Upper lobe of left lung (tissue), 6 donors: ENCODE measurements around the gene GRID2IP. TPM values are rescaled to one million over a fixed set of nuclear protein-coding genes. Genes with fewer than 3 reads are reported as not detected.

Experiments used
- ATAC-seq, 2 donors: fragments of 200-7000 bp; cut with Tn5 transposase; one replicate each; pipeline ENCODE4 v1.9.1; 2022; ENCODE audit warnings: mild to moderate bottlenecking in 2 of 2, moderate library complexity in 2 of 2; ENCODE audit not compliant: low FRiP score in 2 of 2
- DNase-seq, 2 donors: peaks; one replicate each; pipeline ENCODE4 v3.0.0-alpha.2; 2019 to 2020
- H3K27ac ChIP-seq, 4 donors: fragments of 200-600 bp; sonication (generic); one replicate each; pipeline ENCODE4 v1.5.1; 2016 to 2019
- H3K27me3 ChIP-seq, 4 donors: fragments of 200-600 bp; sonication (generic); one replicate each; pipeline ENCODE4 v1.5.1; 2017 to 2019
- H3K36me3 ChIP-seq, 4 donors: fragments of 200-600 bp; sonication (generic); one replicate each; pipeline ENCODE4 v1.5.1; 2016 to 2019
- H3K4me1 ChIP-seq, 4 donors: fragments of 200-600 bp; sonication (generic); one replicate each; pipeline ENCODE4 v1.5.1; 2018 to 2019
- H3K4me3 ChIP-seq, 4 donors: fragments of 200-600 bp; sonication (generic); one replicate each; pipeline ENCODE4 v1.5.1; 2017 to 2019; ENCODE audit warnings: mild to moderate bottlenecking in 2 of 4, moderate library complexity in 1 of 4
- H3K9me3 ChIP-seq, 4 donors: fragments of 200-600 bp; sonication (generic); one replicate each; pipeline ENCODE4 v1.5.1; 2018 to 2019
- CTCF ChIP-seq, 6 experiments: fragments of 450-650 bp in 4 of 6; fragments of 200-600 bp in 2 of 6; sonication (generic) in 2 of 6; IDR thresholded peaks; one replicate each; pipeline ENCODE4 v1.5.1; 2016 to 2019; ENCODE audit warnings: antibody characterized with exemption in 6 of 6
- EP300 ChIP-seq, 4 donors: sonication (generic); formaldehyde crosslinking; IDR thresholded peaks; one replicate each; pipeline ENCODE4 v1.5.1; 2017; ENCODE audit warnings: antibody characterized with exemption in 4 of 4, control low read depth in 2 of 4
- POLR2A ChIP-seq, 4 donors: fragments of 450-650 bp; IDR thresholded peaks; one replicate each; pipeline ENCODE4 v1.5.1; 2016 to 2017; ENCODE audit warnings: antibody characterized with exemption in 4 of 4, mild to moderate bottlenecking in 2 of 4
- POLR2AphosphoS5 ChIP-seq, 2 donors: sonication (generic); formaldehyde crosslinking; IDR thresholded peaks; one replicate each; pipeline ENCODE4 v1.5.1; 2017; ENCODE audit warnings: antibody characterized with exemption in 2 of 2
- WGBS, 2 donors: methylation state at CpG; one replicate each; pipeline ENCODE4 v1.1.5; 2017 to 2018; 5-methylcytosine and 5-hydroxymethylcytosine counted together
- total RNA-seq, 6 donors: library from RNA; depleted of rRNA in 4 of 6; stranded (reverse); fragments of >200 nt in 4 of 6; gene quantifications; one replicate each; pipeline versions ENCODE4 v1.1.0 to v1.2.1, GENCODE V29; 2016 to 2021
- donor health status: DM: no; HTN: no; CAD: no; lungs with moderate emphysema.
- donor health status: DM: no; HTN: yes; CAD: no; lungs with severe emphysema.

GRID2IP gene
- total RNA-seq, 6 donors from 2014 or later: 0.30 to 1.3 (median 0.63) TPM; not detected in 1

DNA sequence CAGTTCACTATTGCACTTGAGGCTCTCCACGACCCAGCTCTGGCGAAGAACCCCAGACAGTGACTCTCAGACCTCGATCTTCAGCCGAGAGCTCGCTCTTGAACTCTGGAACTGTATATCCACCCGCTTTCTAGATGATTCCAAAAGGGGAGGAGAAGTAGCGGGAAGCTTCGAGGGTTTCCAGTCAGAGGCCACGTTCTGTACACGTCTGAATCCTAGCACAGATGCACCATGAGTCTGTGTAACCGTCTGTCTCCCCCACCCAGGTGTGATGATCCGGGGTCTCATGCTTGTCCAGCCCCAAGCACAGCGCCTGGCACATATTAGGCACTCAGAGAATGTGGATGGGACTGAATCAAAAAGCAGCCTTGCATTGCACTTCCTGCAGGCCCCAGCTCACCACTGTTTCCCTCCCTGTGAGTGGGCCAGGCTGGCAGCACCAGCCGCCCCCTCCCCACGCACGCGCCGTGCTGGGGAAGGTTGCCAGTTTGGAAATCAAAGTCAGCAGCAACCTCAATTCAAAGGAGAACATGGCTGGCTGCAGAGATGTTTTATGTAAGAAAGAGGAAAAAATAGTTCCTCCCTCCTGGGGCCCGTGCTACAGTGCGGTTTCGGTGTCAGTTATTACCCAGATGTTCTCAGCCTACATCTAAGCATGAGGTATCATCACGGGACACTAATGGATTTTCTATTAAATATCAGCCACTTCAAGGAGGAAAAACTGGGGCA is 5.7 kb downstream of the GRID2IP start:
- no peak overlapping the region for H3K4me3 ChIP-seq
- no peak for TF ChIP-seq EP300 (IDR thresholded peaks at IDR 0.05)
- no peak for TF ChIP-seq CTCF (IDR thresholded peaks at IDR 0.05)
- TF ChIP-seq POLR2A (IDR thresholded peaks at IDR 0.05): no peak
- no peak for TF ChIP-seq POLR2AphosphoS5 (IDR thresholded peaks at IDR 0.05)
- no peak for ATAC-seq

DNA sequence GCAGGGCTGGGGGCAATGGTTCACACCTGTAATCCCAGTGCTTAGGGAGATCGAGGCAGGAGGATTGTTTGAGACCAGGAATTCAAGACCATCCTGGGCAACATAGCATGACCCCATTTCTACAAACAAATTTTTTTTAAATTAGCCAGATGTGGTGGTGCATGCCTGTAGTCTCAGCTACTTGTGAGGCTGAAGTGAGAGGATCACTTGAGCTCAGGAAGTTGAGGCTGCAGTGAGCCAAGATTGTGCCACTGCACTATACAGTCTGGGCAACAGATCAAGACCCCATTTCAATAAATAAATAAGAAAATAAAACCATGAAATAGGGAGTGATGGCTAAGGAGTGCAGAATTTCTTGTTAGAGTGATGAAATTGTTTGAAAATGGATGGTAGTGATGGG is 8.9 kb downstream of the GRID2IP start:
- Histone ChIP-seq H3K4me1 (no peaks in the 10 kb centered on the region), H3K9me3 (no peaks in the 10 kb centered on the region), H3K36me3 (no peaks in the 10 kb centered on the region), H3K27ac (no peak overlapping the region), H3K4me3 (no peak overlapping the region), H3K27me3 (no peaks in the 10 kb centered on the region)
- TF ChIP-seq POLR2AphosphoS5 (IDR thresholded peaks at IDR 0.05) (no peak), EP300 (IDR thresholded peaks at IDR 0.05) (no peak), POLR2A (IDR thresholded peaks at IDR 0.05) (no peak), CTCF (IDR thresholded peaks at IDR 0.05) (no peak)
- DNase-seq (no peak), ATAC-seq (no peak)
- WGBS, 2 donors: 80 to 93% methylated on average over 1 of the region's 1 CpG

More for the DNA sequence above, 5.7 kb downstream of the GRID2IP start:
- H3K9me3 ChIP-seq: no peaks in the 10 kb centered on the region
- no peak for DNase-seq
- no peak overlapping the region for H3K27ac ChIP-seq
- H3K27me3 ChIP-seq: no peaks in the 10 kb centered on the region
- no peaks in the 10 kb centered on the region for H3K4me1 ChIP-seq
- 72 to 77% methylated on average over 22 of the region's 22 CpGs for WGBS, 2 donors
- H3K36me3 ChIP-seq: no peaks in the 10 kb centered on the region

DNA sequence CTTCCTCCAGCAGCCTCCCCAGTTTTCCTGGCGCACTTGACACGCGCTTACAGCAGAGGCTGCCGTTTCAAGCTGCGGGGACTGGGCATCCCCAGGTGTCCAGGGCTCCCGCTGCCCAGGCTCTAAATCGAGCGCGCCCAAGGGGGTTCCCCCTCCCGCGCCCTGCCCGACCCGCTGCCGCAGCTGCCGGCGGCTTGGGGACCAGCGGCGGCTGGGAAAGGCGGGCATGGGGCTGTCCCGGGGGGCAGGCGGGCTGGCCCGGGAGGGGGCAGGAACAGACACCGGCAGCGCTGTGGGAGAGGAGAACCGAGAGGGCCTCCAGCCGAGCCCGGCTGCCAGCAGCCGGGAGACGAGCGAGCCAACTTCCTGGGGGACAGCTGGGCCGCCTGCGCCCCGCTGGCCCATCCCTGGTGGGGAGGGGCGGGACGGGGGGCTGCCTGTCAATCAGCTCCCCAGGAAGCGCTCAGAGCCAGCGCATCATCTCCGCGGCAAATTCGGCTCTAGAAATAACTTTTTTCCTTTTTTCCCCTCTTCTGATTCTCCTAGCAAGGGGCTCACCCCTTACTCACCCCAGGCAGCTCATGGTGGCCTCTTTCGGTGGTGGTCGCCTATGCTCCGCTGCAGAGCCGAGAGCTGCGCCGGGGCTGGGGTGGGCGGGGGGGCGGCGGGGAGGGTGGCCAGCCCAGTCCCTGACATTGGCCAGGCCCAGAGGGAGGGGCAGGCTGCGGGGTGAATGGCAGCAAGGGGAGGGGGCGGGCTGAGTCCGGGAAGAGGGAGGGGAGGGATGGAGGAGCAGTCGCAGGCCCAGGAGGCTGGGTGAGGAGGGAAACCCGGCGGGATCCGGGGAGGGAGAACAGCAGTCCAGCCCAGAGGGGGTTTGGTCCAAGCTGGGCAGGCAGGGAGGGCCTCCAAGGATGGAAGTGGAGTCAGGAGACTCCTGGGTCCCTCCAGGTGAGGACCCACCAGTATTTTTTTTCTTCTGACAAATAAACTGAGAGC is 14.7 kb downstream of the GRID2IP start:
- Histone ChIP-seq H3K27ac (no peak overlapping the region), H3K36me3 (no peaks in the 10 kb centered on the region), H3K4me1 (peaks cover 8 to 9% (median 9%) of the 10 kb centered on the region in 4 donors), H3K27me3 (peaks cover 0 to 20% (median 8%) of the 10 kb centered on the region in 4 donors), H3K4me3 (peak overlapping the region in 3 of 4 donors; percentile 13 to 27 (median 17)), H3K9me3 (no peaks in the 10 kb centered on the region)
- 2 to 4% methylated on average over 22 to 37 of the region's 56 CpGs for WGBS, 2 donors
- DNase-seq (peak in 1 of 2 donors; percentile 81), ATAC-seq (peak in 1 of 2 donors; percentile 23)
- no peak for TF ChIP-seq CTCF (IDR thresholded peaks at IDR 0.05)
- TF ChIP-seq EP300 (IDR thresholded peaks at IDR 0.05): no peak
- TF ChIP-seq POLR2A (IDR thresholded peaks at IDR 0.05): no peak
- no peak for TF ChIP-seq POLR2AphosphoS5 (IDR thresholded peaks at IDR 0.05)

DNA sequence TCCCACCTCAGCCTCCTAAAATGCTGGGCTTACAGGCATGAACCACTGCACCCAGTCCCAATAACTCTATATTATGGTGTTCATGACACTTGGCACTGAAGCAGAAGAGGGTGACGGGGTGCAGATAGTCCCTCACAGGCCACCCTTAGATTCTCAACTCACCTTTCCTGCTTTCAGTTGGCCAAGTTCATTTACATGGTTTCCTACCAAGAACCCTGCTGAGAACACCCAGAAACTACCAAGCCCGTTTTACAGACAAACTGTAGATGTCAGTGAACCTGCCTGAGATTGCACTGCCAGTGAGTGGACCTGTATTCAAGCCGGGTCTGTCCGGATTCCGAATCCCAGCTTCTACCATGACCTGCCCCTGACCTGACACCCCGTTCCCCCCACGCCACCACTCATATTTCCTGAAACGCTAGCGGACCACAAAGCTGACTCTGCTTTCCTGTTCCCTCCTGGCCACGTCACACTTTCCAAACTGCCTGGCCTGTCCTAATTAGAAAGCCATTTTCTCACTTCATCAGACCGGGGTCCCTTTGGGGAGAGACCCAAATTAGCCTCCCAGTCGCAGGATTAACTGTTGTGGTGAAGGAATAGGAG is 17.3 kb downstream of the GRID2IP start:
- H3K27ac ChIP-seq: no peak overlapping the region
- H3K4me3 ChIP-seq: no peak overlapping the region
- no peak for DNase-seq
- H3K36me3 ChIP-seq: no peaks in the 10 kb centered on the region
- ATAC-seq: no peak
- H3K4me1 ChIP-seq: peaks cover 14 to 20% (median 16%) of the 10 kb centered on the region in 4 donors
- TF ChIP-seq POLR2AphosphoS5 (IDR thresholded peaks at IDR 0.05) (no peak), EP300 (IDR thresholded peaks at IDR 0.05) (no peak), POLR2A (IDR thresholded peaks at IDR 0.05) (no peak), CTCF (IDR thresholded peaks at IDR 0.05) (no peak)
- H3K27me3 ChIP-seq: peaks cover 0 to 32% (median 15%) of the 10 kb centered on the region in 4 donors
- 26 to 27% methylated on average over 10 to 12 of the region's 12 CpGs for WGBS, 2 donors
- no peaks in the 10 kb centered on the region for H3K9me3 ChIP-seq
